H9 (cell line): ENCODE data around the gene KRTAP4-2. TPM values are rescaled to one million over a fixed set of nuclear protein-coding genes. Genes with fewer than 3 reads are reported as not detected.
"Not testable (repeated sequence)": the region's sequence is repeated elsewhere in the genome, so short reads cannot be mapped to it uniquely, and the experiment has no call there.

Experiments used
- DNase-seq: peaks from one replicate; pipeline ENCODE4 v3.0.0-alpha.2; 2017
- H2AFZ ChIP-seq: one replicate; pipeline ENCODE4 v1.6.1; 2013; ENCODE audit warnings: mild to moderate bottlenecking, low read length, control low read depth, moderate library complexity
- H2AK5ac ChIP-seq: 2 replicates; pipeline ENCODE4 v1.6.1; 2013; ENCODE audit warnings: low read length, control low read depth, mixed read lengths; ENCODE audit not compliant: insufficient read length
- H2BK120ac ChIP-seq: one replicate; pipeline ENCODE4 v1.6.1; 2013; ENCODE audit warnings: low read depth, mild to moderate bottlenecking, low read length, control low read depth, inconsistent platforms; ENCODE audit not compliant: poor library complexity, severe bottlenecking
- H2BK12ac ChIP-seq: 2 replicates; pipeline ENCODE4 v1.6.1; 2013; ENCODE audit warnings: low read length, control low read depth, mixed read lengths, low read depth; ENCODE audit not compliant: insufficient read length
- H2BK15ac ChIP-seq: 2 replicates; pipeline ENCODE4 v1.6.1; 2013; ENCODE audit warnings: low read depth, low read length, control low read depth
- H2BK20ac ChIP-seq: one replicate; pipeline ENCODE4 v1.6.1; 2013; ENCODE audit warnings: low read depth, mild to moderate bottlenecking, low read length, control low read depth, inconsistent platforms; ENCODE audit not compliant: poor library complexity, severe bottlenecking
- H2BK5ac ChIP-seq: 2 replicates; pipeline ENCODE4 v1.6.1; 2013; ENCODE audit warnings: low read length, control low read depth, mixed read lengths; ENCODE audit not compliant: insufficient read length
- H3K14ac ChIP-seq: 2 replicates; pipeline ENCODE4 v1.6.1; 2013; ENCODE audit warnings: low read length, control low read depth; ENCODE audit not compliant: insufficient read depth
- H3K18ac ChIP-seq: 2 replicates; pipeline ENCODE4 v1.6.1; 2013; ENCODE audit warnings: low read depth, mild to moderate bottlenecking, mixed read lengths, low read length, control low read depth; ENCODE audit not compliant: insufficient read length
- H3K23ac ChIP-seq: 2 replicates; pipeline ENCODE4 v1.6.1; 2013; ENCODE audit warnings: low read length, control low read depth, mixed read lengths, low read depth; ENCODE audit not compliant: insufficient read length
- H3K23me2 ChIP-seq: 2 replicates; pipeline ENCODE4 v1.6.1; 2013; ENCODE audit warnings: low read depth, mild to moderate bottlenecking, mixed read lengths, low read length, control low read depth; ENCODE audit not compliant: insufficient read length, poor library complexity, severe bottlenecking
- H3K27ac ChIP-seq: 2 replicates; pipeline ENCODE4 v1.5.1; 2013; ENCODE audit warnings: low read length, control low read depth, mixed read lengths, low read depth; ENCODE audit not compliant: insufficient read length
- H3K27me3 ChIP-seq: 2 replicates; pipeline ENCODE4 v1.6.1; 2013; ENCODE audit warnings: low read length, control low read depth, inconsistent platforms; ENCODE audit not compliant: insufficient read depth
- H3K4ac ChIP-seq: 2 replicates; pipeline ENCODE4 v1.6.1; 2013; ENCODE audit warnings: low read depth, mild to moderate bottlenecking, control low read depth, inconsistent platforms, low read length, moderate library complexity
- H3K4me1 ChIP-seq: 2 replicates; pipeline ENCODE4 v1.6.1; 2013; ENCODE audit warnings: low read length, control low read depth, inconsistent platforms; ENCODE audit not compliant: insufficient read depth
- H3K4me2 ChIP-seq: 2 replicates; pipeline ENCODE4 v1.6.1; 2013; ENCODE audit warnings: low read length, control low read depth, mixed read lengths; ENCODE audit not compliant: insufficient read length, insufficient read depth
- H3K56ac ChIP-seq: 2 replicates; pipeline ENCODE4 v1.6.1; 2013; ENCODE audit warnings: low read depth, mild to moderate bottlenecking, mixed read lengths, low read length, control low read depth; ENCODE audit not compliant: insufficient read length
- H3K79me1 ChIP-seq: 2 replicates; pipeline ENCODE4 v1.6.1; 2013; ENCODE audit warnings: low read depth, mild to moderate bottlenecking, moderate library complexity, low read length, control low read depth, inconsistent platforms; ENCODE audit not compliant: insufficient read depth, poor library complexity, severe bottlenecking
- H3K79me2 ChIP-seq: 2 replicates; pipeline ENCODE4 v1.6.1; 2013; ENCODE audit warnings: low read length, control low read depth, inconsistent platforms; ENCODE audit not compliant: insufficient read depth
- H3K9ac ChIP-seq: 2 replicates; pipeline ENCODE4 v1.6.1; 2013; ENCODE audit warnings: low read length, control low read depth, mixed read lengths; ENCODE audit not compliant: insufficient read length; ENCODE audit errors: extremely low read depth
- H3K9me3 ChIP-seq: one replicate; pipeline ENCODE4 v1.6.1; 2013; ENCODE audit warnings: low read depth, low read length, inconsistent platforms; ENCODE audit not compliant: control insufficient read depth
- H3T11ph ChIP-seq: one replicate; pipeline ENCODE4 v1.6.1; 2013; ENCODE audit warnings: mild to moderate bottlenecking, low read length, control low read depth, inconsistent platforms
- H4K20me1 ChIP-seq: one replicate; pipeline ENCODE4 v1.6.1; 2013; ENCODE audit not compliant: control insufficient read depth, insufficient read length, insufficient read depth
- H4K5ac ChIP-seq: 2 replicates; pipeline ENCODE4 v1.6.1; 2013; ENCODE audit warnings: low read depth, mild to moderate bottlenecking, mixed read lengths, low read length, control low read depth; ENCODE audit not compliant: insufficient read length
- H4K8ac ChIP-seq: replicated peaks from 2 replicates; pipeline ENCODE4 v1.6.1; 2013; ENCODE audit warnings: low read length, control low read depth, mixed read lengths, low read depth; ENCODE audit not compliant: insufficient read length
- H4K91ac ChIP-seq: 2 replicates; pipeline ENCODE4 v1.6.1; 2013; ENCODE audit warnings: low read depth, mild to moderate bottlenecking, moderate library complexity, mixed read lengths, low read length, control low read depth; ENCODE audit not compliant: insufficient read length
- H3K27ac Mint-ChIP-seq, 3 experiments: 2 replicates in 2 of 3; 3 replicates in 1 of 3; pipeline ENCODE4 v1.8.0; 2020 to 2021; ENCODE audit warnings: mixed read lengths in 3 of 3, mild to moderate bottlenecking in 1 of 3, moderate library complexity in 1 of 3
- H3K27me3 Mint-ChIP-seq: 2 replicates; pipeline ENCODE4 v1.8.0; 2021; ENCODE audit warnings: low read depth, mild to moderate bottlenecking, moderate library complexity, mixed read lengths
- H3K36me3 Mint-ChIP-seq, 3 experiments: 2 replicates in 2 of 3; 3 replicates in 1 of 3; pipeline ENCODE4 v1.8.0; 2020 to 2021; ENCODE audit warnings: low read depth in 3 of 3, mixed read lengths in 3 of 3; ENCODE audit not compliant: insufficient read depth in 1 of 3
- H3K4me1 Mint-ChIP-seq, 2 experiments: 2 replicates each; pipeline ENCODE4 v1.8.0; 2020; ENCODE audit warnings: mixed read lengths in 2 of 2
- H3K4me3 Mint-ChIP-seq, 2 experiments: 2 replicates in 1 of 2; 3 replicates in 1 of 2; pipeline ENCODE4 v1.8.0; 2020 to 2021; ENCODE audit warnings: mild to moderate bottlenecking in 2 of 2, mixed read lengths in 2 of 2, moderate library complexity in 1 of 2
- H3K9me3 Mint-ChIP-seq, 2 experiments: 2 replicates in 1 of 2; 3 replicates in 1 of 2; pipeline ENCODE4 v1.8.0; 2020; ENCODE audit warnings: mild to moderate bottlenecking in 2 of 2, mixed read lengths in 2 of 2, moderate library complexity in 1 of 2
- CTCF ChIP-seq: fragments of 200-600 bp; sonication (generic); conservative IDR thresholded peaks from 3 replicates; pipeline ENCODE4 v1.8.0; 2021; ENCODE audit warnings: antibody characterized with exemption, mild to moderate bottlenecking
- WGBS: extraction: QIAGEN DNeasy Blood & Tissue Kit; methylation state at CpG from one replicate; pipeline ENCODE4 v1.1.7; 2013; ENCODE audit warnings: missing lambda C conversion rate, low lambda C conversion rate, mixed read lengths; ENCODE audit not compliant: insufficient read length; ENCODE audit errors: extremely low coverage; 5-methylcytosine and 5-hydroxymethylcytosine counted together
- total RNA-seq: library from RNA; stranded (reverse); gene quantifications from 2 replicates; pipeline ENCODE4 v1.2.1, GENCODE V29; 2021

The KRTAP4-2 gene
- total RNA-seq, 1 experiment from 2014 or later = not detected

- no peak for TF ChIP-seq CTCF
- H4K8ac ChIP-seq = no peak within 1 kb of the TSS
- no peak within 1 kb of the TSS for H2BK5ac ChIP-seq
- no peaks in the 10 kb centered on the region for H3K4me1 ChIP-seq
- no peak within 1 kb of the TSS for H2AK5ac ChIP-seq
- Mint-ChIP-seq H3K4me3 (no peak within 1 kb of the TSS), H3K4me1 (peaks cover 2 to 13% of the 10 kb centered on the region in 2 experiments), H3K9me3 (peaks cover 0 to 2% of the 10 kb centered on the region in 2 experiments; a peak in 1 of 5 replicates), H3K27ac (0 out of 7 replicates have a peak within 1 kb of the TSS, but pooled peaks of 1 of the 3 experiments have one; percentile 55), H3K27me3 (no peaks in the 10 kb centered on the region), H3K36me3 (peaks cover 0 to 4% (median 2%) of the 10 kb centered on the region in 3 experiments; a peak in 3 of 7 replicates)
- H3K9ac ChIP-seq = no peak within 1 kb of the TSS
- H4K20me1 ChIP-seq = no peaks in the 10 kb centered on the region
- no peak within 1 kb of the TSS for H3K4me2 ChIP-seq
- no peak within 1 kb of the TSS; the same call in 1 of the 2 replicates for H3K14ac ChIP-seq
- no peak within 1 kb of the TSS for H2BK12ac ChIP-seq
- no peak within 1 kb of the TSS for H4K5ac ChIP-seq
- no peak within 1 kb of the TSS for H4K91ac ChIP-seq
- no peak within 1 kb of the TSS for H2BK120ac ChIP-seq
- H2BK15ac ChIP-seq = no peak within 1 kb of the TSS
- H3K23ac ChIP-seq = no peak within 1 kb of the TSS
- H3K18ac ChIP-seq = no peak within 1 kb of the TSS
- DNase-seq = no peak
- H3T11ph ChIP-seq = no peak within 1 kb of the TSS
- no peaks in the 10 kb centered on the region for H3K23me2 ChIP-seq
- H2AFZ ChIP-seq = no peak within 1 kb of the TSS
- no peak within 1 kb of the TSS for H2BK20ac ChIP-seq
- H3K4ac ChIP-seq = no peak within 1 kb of the TSS
- H3K27me3 ChIP-seq = no peaks in the 10 kb centered on the region
- no peak within 1 kb of the TSS for H3K56ac ChIP-seq
- H3K9me3 ChIP-seq = no peaks in the 10 kb centered on the region
- WGBS = no CpG with 5 or more reads among the region's 2 CpGs
- H3K79me1 ChIP-seq = no peaks in the 10 kb centered on the region
- no peaks in the 10 kb centered on the region for H3K79me2 ChIP-seq
- H3K27ac ChIP-seq = no peak within 1 kb of the TSS
Observed at GRCh38 chr17:41149652-41149985, 28.4 kb downstream of the KRTAP4-2 start, which contains the start of gene KRTAP4-5. Gene KRTAP4-5, minus strand, starts transcription at chr17:41149825. Its CDS starts 58 bp downstream, at chr17:41149767.

- H3K27me3 ChIP-seq, H3K9ac ChIP-seq, H4K20me1 ChIP-seq, H3K27ac Mint-ChIP-seq, H3K23me2 ChIP-seq, H3K4me3 Mint-ChIP-seq, DNase-seq, H3K27ac ChIP-seq, H4K5ac ChIP-seq, H3K36me3 Mint-ChIP-seq, H4K8ac ChIP-seq, H3K18ac ChIP-seq, H3K9me3 Mint-ChIP-seq, H3K9me3 ChIP-seq, H3K23ac ChIP-seq, H2BK12ac ChIP-seq, H2BK5ac ChIP-seq, H4K91ac ChIP-seq, H2BK20ac ChIP-seq, H3K27me3 Mint-ChIP-seq, H3K79me2 ChIP-seq, H3K4me1 ChIP-seq, H2BK120ac ChIP-seq, H3K79me1 ChIP-seq, H2AK5ac ChIP-seq, H3T11ph ChIP-seq, H3K4me2 ChIP-seq, H3K4ac ChIP-seq, H3K14ac ChIP-seq, H3K56ac ChIP-seq, H2AFZ ChIP-seq, H2BK15ac ChIP-seq: not testable (repeated sequence)
- WGBS = no CpG with 5 or more reads among the region's 10 CpGs
- peaks cover 2 to 13% of the 10 kb centered on the region in 2 experiments for H3K4me1 Mint-ChIP-seq
Observed at GRCh38 chr17:41148971-41149651, 28.9 kb downstream of the KRTAP4-2 start.
